ENCODE results near the gene FBXW7.

GRCh38 chr4:152460488-152460887, 75.4 kb downstream of the FBXW7 start:
- TF ChIP-seq CTCF (IDR thresholded peaks at IDR 0.05): no peak
- no peak for TF ChIP-seq EP300 (IDR thresholded peaks at IDR 0.05)
